Type B pancreatic cell (in vitro differentiated cells): ENCODE measurements around the gene TGM6. TPM values are rescaled to one million over a fixed set of nuclear protein-coding genes. Genes with fewer than 3 reads are reported as not detected.

Source experiments
- DNase-seq: peaks from one replicate; pipeline ENCODE4 v3.0.0; 2021; ENCODE audit warnings: mixed read lengths; ENCODE audit not compliant: unreplicated experiment; ENCODE audit errors: extremely low spot score
- H3K27ac Mint-ChIP-seq: 2 replicates; pipeline ENCODE4 v1.8.0; 2021; ENCODE audit warnings: mild to moderate bottlenecking, mixed read lengths
- H3K27me3 Mint-ChIP-seq: 2 replicates; pipeline ENCODE4 v1.8.0; 2021; ENCODE audit warnings: mixed read lengths
- H3K36me3 Mint-ChIP-seq: 2 replicates; pipeline ENCODE4 v1.8.0; 2021; ENCODE audit warnings: mixed read lengths
- H3K4me1 Mint-ChIP-seq: one replicate; pipeline ENCODE4 v1.8.0; 2021; ENCODE audit warnings: mixed read lengths; ENCODE audit not compliant: unreplicated experiment
- H3K4me3 Mint-ChIP-seq: 2 replicates; pipeline ENCODE4 v1.8.0; 2021; ENCODE audit warnings: mild to moderate bottlenecking, mixed read lengths
- H3K9me3 Mint-ChIP-seq: 2 replicates; pipeline ENCODE4 v1.8.0; 2021; ENCODE audit warnings: mixed read lengths
- total RNA-seq: library from RNA; stranded (reverse); gene quantifications from 2 replicates; pipeline ENCODE4 v1.2.1, GENCODE V29; 2021; ENCODE audit warnings: low replicate concordance
- TF ChIP-seq, protein P1 (sequence below): fragments of 200-600 bp; sonication (generic); conservative IDR thresholded peaks from 2 replicates; pipeline ENCODE4 v1.5.0; 2021; ENCODE audit warnings: antibody characterized with exemption, mild to moderate bottlenecking

Gene TGM6
- total RNA-seq, 1 donor from 2014 or later, result not detected

DNA sequence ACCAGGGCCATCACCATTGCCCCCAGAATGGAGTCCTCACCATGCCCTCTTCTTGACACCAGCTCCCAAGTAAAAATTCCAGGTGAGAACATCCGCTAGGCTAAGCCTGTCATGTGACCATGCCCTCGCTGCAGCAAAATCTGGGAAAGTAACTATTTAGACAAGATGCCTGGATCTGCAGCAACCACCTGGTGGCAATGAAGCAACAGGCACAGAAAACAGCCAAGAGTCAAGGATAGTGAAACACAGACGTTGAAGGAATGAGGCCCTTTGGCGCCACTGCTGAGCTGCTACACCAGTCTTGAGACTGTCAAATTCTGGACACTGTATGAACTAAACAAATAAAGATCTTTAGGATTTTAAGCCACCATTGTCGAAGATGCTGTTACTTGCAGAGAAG, 30.1 kb upstream of the TGM6 start:
- Mint-ChIP-seq H3K4me3 (no peak overlapping the region), H3K4me1 (peaks cover 4% of the 10 kb centered on the region), H3K9me3 (peaks cover 3% of the 10 kb centered on the region), H3K27me3 (peaks cover 26% of the 10 kb centered on the region), H3K27ac (no peak overlapping the region), H3K36me3 (no peaks in the 10 kb centered on the region)
- TF ChIP-seq, protein P1, sequence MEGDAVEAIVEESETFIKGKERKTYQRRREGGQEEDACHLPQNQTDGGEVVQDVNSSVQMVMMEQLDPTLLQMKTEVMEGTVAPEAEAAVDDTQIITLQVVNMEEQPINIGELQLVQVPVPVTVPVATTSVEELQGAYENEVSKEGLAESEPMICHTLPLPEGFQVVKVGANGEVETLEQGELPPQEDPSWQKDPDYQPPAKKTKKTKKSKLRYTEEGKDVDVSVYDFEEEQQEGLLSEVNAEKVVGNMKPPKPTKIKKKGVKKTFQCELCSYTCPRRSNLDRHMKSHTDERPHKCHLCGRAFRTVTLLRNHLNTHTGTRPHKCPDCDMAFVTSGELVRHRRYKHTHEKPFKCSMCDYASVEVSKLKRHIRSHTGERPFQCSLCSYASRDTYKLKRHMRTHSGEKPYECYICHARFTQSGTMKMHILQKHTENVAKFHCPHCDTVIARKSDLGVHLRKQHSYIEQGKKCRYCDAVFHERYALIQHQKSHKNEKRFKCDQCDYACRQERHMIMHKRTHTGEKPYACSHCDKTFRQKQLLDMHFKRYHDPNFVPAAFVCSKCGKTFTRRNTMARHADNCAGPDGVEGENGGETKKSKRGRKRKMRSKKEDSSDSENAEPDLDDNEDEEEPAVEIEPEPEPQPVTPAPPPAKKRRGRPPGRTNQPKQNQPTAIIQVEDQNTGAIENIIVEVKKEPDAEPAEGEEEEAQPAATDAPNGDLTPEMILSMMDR, result no peak
- no peak for DNase-seq

DNA sequence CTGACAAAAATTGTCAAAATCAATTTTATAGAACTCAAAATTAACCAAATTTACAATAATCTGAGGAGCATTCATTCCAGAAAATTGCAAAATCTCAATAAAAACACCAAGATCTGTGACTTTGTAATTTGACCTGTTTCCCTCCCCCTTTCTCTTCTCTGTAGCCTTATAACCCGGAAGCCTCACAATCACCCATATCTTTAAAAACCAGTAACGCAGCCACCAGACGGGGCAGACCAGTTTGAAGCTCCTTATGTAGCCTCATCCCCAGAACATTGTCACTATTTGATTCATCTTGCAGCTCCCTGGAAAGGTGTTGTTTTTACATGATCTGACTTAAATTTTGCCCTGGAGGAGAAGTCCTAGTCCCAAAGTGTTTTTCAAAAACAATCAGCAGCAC, 27.5 kb upstream of the TGM6 start:
- Mint-ChIP-seq H3K4me1 (peaks cover 4% of the 10 kb centered on the region), H3K9me3 (no peaks in the 10 kb centered on the region), H3K27ac (no peak overlapping the region), H3K4me3 (no peak overlapping the region), H3K36me3 (no peaks in the 10 kb centered on the region), H3K27me3 (peaks cover 15% of the 10 kb centered on the region)
- no peak for DNase-seq
- TF ChIP-seq, protein P1, result no peak

DNA sequence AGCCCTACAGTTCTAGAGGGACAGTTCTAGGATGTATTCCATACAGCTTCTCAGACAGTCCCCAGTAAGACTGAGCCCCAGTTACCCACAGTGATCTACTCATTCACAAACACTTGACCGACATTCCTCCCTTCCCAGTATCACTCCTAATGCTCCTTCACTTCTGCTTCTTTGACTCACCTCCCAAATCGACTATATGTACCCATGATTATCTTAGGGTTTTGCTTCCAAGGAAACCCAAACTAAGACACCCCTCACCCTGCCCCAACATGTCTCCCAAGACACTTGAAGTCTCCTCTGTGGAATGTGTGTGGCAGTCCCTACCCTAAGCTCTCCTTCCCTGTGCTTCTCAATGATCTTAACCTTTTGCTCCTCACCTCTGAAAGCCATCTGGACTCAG, 23.6 kb upstream of the TGM6 start:
- no peak for DNase-seq
- Mint-ChIP-seq H3K27me3 (peaks cover 5% of the 10 kb centered on the region), H3K4me1 (peaks cover 2% of the 10 kb centered on the region), H3K27ac (no peak overlapping the region), H3K36me3 (no peaks in the 10 kb centered on the region), H3K9me3 (no peaks in the 10 kb centered on the region), H3K4me3 (no peak overlapping the region)
- TF ChIP-seq, protein P1, result no peak

DNA sequence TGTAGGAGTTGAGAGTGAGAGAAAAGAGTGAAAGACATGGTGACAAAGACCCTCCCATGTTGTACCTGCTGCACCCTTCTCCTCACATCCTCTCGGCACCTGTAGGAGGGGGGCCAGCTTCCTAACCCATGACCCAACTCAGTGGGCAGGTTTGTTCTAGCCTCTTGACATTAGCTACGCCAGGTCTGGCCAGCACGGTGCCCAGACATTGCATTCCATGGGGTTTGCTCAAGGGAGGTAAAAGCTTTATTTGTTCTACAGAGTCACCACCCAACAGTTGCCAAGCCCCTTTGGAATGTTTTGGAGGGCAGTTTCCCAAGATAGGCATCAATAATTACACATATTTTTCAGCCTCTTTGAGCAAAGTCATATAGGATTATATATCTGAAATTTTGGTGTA, 22.7 kb upstream of the TGM6 start:
- H3K4me1 Mint-ChIP-seq, result no peaks in the 10 kb centered on the region
- no peaks in the 10 kb centered on the region for H3K9me3 Mint-ChIP-seq
- peaks cover 4% of the 10 kb centered on the region for H3K27me3 Mint-ChIP-seq
- DNase-seq, result no peak
- no peak overlapping the region for H3K4me3 Mint-ChIP-seq
- TF ChIP-seq, protein P1, result no peak
- H3K36me3 Mint-ChIP-seq, result no peaks in the 10 kb centered on the region
- no peak overlapping the region for H3K27ac Mint-ChIP-seq

DNA sequence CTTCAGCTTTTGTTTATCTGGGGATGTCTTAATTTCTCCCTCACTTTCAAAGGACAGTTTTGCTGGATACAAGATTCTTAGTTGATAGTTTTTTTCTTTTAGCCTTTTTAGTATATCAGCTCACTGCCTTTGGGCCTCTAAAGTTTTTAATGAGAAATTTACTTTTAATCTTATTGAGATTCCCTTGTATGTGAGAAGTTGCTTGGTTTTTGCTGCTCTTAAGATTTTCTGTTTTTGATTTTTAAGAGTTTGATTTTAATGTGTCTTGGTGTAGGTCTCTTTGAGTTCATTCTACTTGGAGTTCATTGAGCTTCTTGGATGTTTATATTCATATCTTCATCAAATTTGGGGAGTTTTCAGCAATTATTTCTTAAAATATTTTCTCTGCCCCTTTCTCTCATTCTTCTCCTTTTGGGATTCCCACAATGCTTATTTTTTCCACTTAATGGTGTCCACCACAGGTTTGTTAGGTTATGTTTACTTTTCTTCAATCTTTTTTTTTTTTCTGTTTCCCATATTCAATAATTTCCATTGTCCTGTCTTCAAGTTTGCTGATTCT, 19.6 kb upstream of the TGM6 start:
- no peak for DNase-seq
- no peaks in the 10 kb centered on the region for H3K36me3 Mint-ChIP-seq

More for the DNA sequence above, 19.6 kb upstream of the TGM6 start:
- TF ChIP-seq, protein P1, result no peak
- H3K9me3 Mint-ChIP-seq, result no peaks in the 10 kb centered on the region
- no peak overlapping the region for H3K4me3 Mint-ChIP-seq
- no peaks in the 10 kb centered on the region for H3K4me1 Mint-ChIP-seq
- H3K27me3 Mint-ChIP-seq, result no peaks in the 10 kb centered on the region
- no peak overlapping the region for H3K27ac Mint-ChIP-seq
